ENCODE measurements around the gene BICRA.

The BICRA gene

DNA sequence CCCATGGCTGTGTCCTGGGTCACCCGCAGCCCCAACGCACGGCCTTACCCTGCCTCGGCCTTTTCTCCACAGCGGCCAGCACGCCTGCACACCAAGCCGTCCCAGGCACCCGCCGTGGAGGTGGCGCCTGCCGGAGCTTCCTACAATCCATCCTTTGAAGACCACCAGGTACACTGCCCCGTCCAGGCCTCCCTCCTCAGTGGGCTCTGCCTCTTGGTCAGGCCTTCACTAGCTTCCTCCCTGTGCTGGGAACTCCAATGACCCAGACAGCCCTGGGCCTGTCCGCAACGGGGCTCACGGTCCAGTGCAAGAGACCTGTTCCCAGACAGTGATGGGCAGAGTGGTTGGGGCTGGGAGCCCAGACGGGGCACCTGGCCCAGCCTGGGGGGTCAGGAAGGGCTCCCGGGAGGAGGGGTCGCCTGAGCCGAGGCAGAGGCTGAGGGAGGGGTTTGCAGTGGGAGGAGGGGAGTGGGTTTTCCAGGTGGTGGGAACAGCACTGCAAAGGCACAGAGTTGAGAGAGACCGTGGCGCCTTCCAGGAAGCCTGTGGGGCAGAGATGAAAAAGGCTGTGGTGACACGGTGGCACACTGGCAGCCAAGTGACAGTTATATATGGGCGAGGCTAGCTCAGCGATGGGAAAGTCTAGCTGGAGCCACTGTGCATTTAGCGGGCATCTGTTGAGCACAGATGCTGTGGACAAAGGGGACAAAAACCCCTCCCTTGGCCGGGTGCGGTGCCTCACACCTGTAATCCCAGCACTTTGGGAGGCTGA is 143.7 kb downstream of the BICRA start:
- DNase-seq = no peak
